A673 (cell line): ENCODE data around the gene FLNC. TPM values are rescaled to one million over a fixed set of nuclear protein-coding genes. Genes with fewer than 3 reads are reported as not detected.
A peak's percentile ranks its signal among the peaks of the same experiment; 100 is the strongest.

Source experiments
- BruUV-seq: library from RNA; stranded (reverse); fragments of 400-500 nt; replicated peaks from 2 replicates; lab custom pipeline; 2021; lab: Mats Ljungman, UMichigan
- CTCF ChIA-PET: fragments of 300-600 bp; sonication (Branson Sonifier 250); formaldehyde crosslinking; loops from one replicate; lab custom pipeline; 2022; ENCODE audit warnings: antibody characterized with exemption; lab: Charles Lee
- POLR2A ChIA-PET: fragments of 300-600 bp; sonication (Branson Sonifier 250); formaldehyde crosslinking; loops from one replicate; lab custom pipeline; 2022; ENCODE audit warnings: antibody characterized with exemption; ENCODE audit not compliant: low non-redundant PET; lab: Charles Lee
- DNase-seq: peaks from one replicate; pipeline ENCODE4 v3.0.0-alpha.2; 2015; ENCODE audit warnings: low spot score
- H3K27ac ChIP-seq: fragments of 200-600 bp; sonication (generic); 2 replicates; pipeline ENCODE4 v1.5.1; 2016; ENCODE audit warnings: mixed run types, low read depth, mild to moderate bottlenecking, mixed read lengths, antibody characterized with exemption, low read length; ENCODE audit not compliant: poor library complexity, severe bottlenecking
- H3K27me3 ChIP-seq: fragments of 200-600 bp; sonication (generic); replicated peaks from 2 replicates; pipeline ENCODE4 v1.6.1; 2017; ENCODE audit warnings: mixed run types, low read depth, mild to moderate bottlenecking, mixed read lengths, antibody characterized with exemption, low read length; ENCODE audit not compliant: insufficient read depth, poor library complexity
- H3K36me3 ChIP-seq: fragments of 200-600 bp; sonication (generic); 2 replicates; pipeline ENCODE4 v1.6.1; 2016; ENCODE audit warnings: mixed run types, mild to moderate bottlenecking, mixed read lengths, antibody characterized with exemption, low read length; ENCODE audit not compliant: insufficient read depth, poor library complexity, severe bottlenecking
- H3K4me1 ChIP-seq: fragments of 200-600 bp; sonication (generic); 2 replicates; pipeline ENCODE4 v1.6.1; 2017; ENCODE audit warnings: mixed run types, mild to moderate bottlenecking, mixed read lengths, antibody characterized with exemption, low read length; ENCODE audit not compliant: insufficient read depth, poor library complexity, severe bottlenecking
- H3K4me3 ChIP-seq: fragments of 200-600 bp; sonication (generic); 2 replicates; pipeline ENCODE4 v1.5.1; 2016; ENCODE audit warnings: low read depth, mixed run types, mild to moderate bottlenecking, mixed read lengths, low read length; ENCODE audit not compliant: poor library complexity, severe bottlenecking
- H3K9me3 ChIP-seq: fragments of 200-600 bp; sonication (generic); 2 replicates; pipeline ENCODE4 v1.6.1; 2016; ENCODE audit warnings: mixed run types, low read depth, mild to moderate bottlenecking, mixed read lengths, antibody characterized with exemption, low read length; ENCODE audit not compliant: poor library complexity, severe bottlenecking
- EZH2 ChIP-seq: fragments of 200-600 bp; sonication (generic); IDR thresholded peaks from 2 replicates; pipeline ENCODE4 v1.6.1; 2017; ENCODE audit warnings: borderline replicate concordance, low read depth, mild to moderate bottlenecking, mixed read lengths, antibody characterized with exemption, low read length; ENCODE audit not compliant: poor library complexity, severe bottlenecking
- intact Hi-C: fragments of 100-400 bp; cut with micrococcal nuclease; formaldehyde crosslinking; loops from one replicate; pipeline ENCODE4 v1.10.0; 2022; ENCODE audit not compliant: unreplicated experiment
- total RNA-seq: library from RNA; stranded (reverse); gene quantifications from 2 replicates; pipeline ENCODE4 v1.2.3, GENCODE V29; 2021
- TF ChIP-seq, protein P1 (sequence below): fragments of 300-800, 200-600 bp; sonication (generic); conservative IDR thresholded peaks from 2 replicates; pipeline ENCODE4 v1.5.1; 2017; ENCODE audit warnings: low read depth, mild to moderate bottlenecking, antibody characterized with exemption, low read length, moderate library complexity, mixed read lengths

Gene FLNC
- total RNA-seq, 1 experiment from 2014 or later = 6.5 TPM

DNA sequence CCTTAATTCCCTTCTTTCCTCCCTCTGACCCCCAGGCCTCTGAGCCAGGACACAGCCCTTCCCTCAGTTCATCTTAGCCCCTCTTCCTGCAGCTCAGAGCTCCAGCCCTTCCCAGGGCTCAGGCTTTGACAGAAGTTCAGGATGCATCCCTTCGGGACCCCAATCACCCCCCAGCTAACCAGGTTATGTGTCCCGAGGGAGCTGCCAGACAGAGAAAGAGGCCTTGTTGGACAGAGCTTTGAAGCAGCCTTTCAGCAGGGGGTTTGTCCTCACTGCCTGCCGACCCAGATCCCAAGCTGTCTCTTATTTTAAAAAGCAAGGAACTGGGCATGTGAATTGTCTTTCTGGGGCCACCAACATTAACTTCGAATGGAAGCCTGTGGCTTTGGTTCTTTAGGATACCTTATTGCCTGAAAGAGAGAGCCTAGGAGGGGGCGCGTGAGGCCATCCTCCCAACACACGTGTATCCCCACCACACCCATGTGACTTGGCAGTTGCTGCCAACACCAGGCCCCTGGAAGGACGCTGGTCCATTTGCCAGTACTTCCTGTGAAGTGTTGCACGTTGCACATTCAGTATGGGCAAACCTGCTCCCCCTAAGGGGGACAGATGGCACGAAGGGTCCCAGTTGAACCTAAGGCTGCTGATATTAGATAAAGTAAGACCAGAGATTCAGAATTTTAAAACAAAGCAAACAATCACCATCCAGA, 37.6 kb upstream of the FLNC start:
- Histone ChIP-seq H3K9me3 (no peaks in the 10 kb centered on the region), H3K27me3 (peaks cover 11% of the 10 kb centered on the region), H3K36me3 (no peaks in the 10 kb centered on the region), H3K27ac (no peak overlapping the region), H3K4me3 (peak overlapping the region; percentile 77), H3K4me1 (no peaks in the 10 kb centered on the region)
- DNase-seq = no peak
- POLR2A ChIA-PET = no interaction called here
- no TSS peak for BruUV-seq
- CTCF ChIA-PET = interaction anchor here (0.7 kb wide), 1 partner anchor 154 kb away, joined by 3 read pairs; no protein-coding TSS in a partner anchor
- no peak for TF ChIP-seq EZH2
- TF ChIP-seq, protein P1, sequence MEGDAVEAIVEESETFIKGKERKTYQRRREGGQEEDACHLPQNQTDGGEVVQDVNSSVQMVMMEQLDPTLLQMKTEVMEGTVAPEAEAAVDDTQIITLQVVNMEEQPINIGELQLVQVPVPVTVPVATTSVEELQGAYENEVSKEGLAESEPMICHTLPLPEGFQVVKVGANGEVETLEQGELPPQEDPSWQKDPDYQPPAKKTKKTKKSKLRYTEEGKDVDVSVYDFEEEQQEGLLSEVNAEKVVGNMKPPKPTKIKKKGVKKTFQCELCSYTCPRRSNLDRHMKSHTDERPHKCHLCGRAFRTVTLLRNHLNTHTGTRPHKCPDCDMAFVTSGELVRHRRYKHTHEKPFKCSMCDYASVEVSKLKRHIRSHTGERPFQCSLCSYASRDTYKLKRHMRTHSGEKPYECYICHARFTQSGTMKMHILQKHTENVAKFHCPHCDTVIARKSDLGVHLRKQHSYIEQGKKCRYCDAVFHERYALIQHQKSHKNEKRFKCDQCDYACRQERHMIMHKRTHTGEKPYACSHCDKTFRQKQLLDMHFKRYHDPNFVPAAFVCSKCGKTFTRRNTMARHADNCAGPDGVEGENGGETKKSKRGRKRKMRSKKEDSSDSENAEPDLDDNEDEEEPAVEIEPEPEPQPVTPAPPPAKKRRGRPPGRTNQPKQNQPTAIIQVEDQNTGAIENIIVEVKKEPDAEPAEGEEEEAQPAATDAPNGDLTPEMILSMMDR = no peak; the same call in 1 of the 2 replicates
- intact Hi-C loops = loop anchor here (10.0 kb wide), 1 partner anchor 92 kb away; no protein-coding TSS in a partner anchor

DNA sequence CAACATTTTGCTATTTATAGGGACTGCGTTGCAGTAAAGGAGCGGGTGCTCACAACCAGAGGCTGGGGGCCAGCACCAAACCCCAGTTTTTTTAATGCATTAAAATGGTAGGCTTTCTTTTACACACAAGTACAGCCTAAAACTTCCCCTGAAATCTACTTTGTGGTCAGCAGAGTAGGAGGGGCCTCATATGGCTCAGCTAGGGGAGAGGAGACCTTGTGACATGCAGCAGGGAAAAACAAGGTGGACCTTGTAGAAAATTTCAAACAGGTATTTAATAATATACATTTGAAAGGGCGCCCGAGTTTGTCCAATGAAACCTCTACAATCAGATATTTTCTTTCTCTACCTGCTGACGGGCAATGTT, 37.0 kb upstream of the FLNC start:
- Histone ChIP-seq H3K27ac (no peak overlapping the region), H3K36me3 (no peaks in the 10 kb centered on the region), H3K27me3 (peaks cover 7% of the 10 kb centered on the region), H3K4me3 (no peak overlapping the region), H3K9me3 (no peaks in the 10 kb centered on the region), H3K4me1 (no peaks in the 10 kb centered on the region)
- ChIA-PET CTCF (no interaction called here), POLR2A (no interaction called here)
- intact Hi-C loops = loop anchor here (10.0 kb wide), 1 partner anchor 92 kb away; no protein-coding TSS in a partner anchor
- no TSS peak for BruUV-seq
- TF ChIP-seq EZH2 = no peak
- TF ChIP-seq, protein P1 = no peak
- no peak for DNase-seq

DNA sequence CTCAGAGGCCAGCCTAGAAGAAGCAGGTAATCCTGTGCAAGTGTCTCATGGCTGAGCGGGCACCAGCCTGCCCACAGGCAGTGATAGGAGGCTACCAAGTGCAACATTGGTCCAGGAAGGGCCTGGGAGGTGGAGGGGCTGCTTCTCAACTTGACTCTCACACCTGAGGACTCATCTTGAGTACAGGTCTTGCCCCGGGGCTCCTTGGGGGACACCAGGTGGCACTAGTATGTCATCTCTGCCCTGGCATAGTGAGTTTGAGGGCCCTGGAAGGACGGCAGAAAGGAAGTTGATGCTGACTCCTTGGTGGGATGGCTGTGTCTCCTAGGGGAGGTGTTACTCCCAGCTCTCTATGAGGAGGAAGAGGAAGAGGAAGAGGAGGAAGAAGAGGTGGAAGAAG, 36.2 kb upstream of the FLNC start:
- ChIA-PET CTCF (interaction anchor here (1.0 kb wide), 1 partner anchor 39 kb away, joined by 3 read pairs; no protein-coding TSS in a partner anchor), POLR2A (no interaction called here)
- TF ChIP-seq, protein P1 = 0 out of 2 replicates have a peak, but pooled peaks have one; percentile 18
- no peak for TF ChIP-seq EZH2
- no peaks in the 10 kb centered on the region for H3K27me3 ChIP-seq
- H3K4me3 ChIP-seq = no peak overlapping the region
- H3K9me3 ChIP-seq = no peaks in the 10 kb centered on the region
- BruUV-seq = no TSS peak
- H3K27ac ChIP-seq = no peak overlapping the region
- no peak for DNase-seq
- no peaks in the 10 kb centered on the region for H3K36me3 ChIP-seq
- H3K4me1 ChIP-seq = no peaks in the 10 kb centered on the region
- intact Hi-C loops = loop anchor here (10.0 kb wide), 1 partner anchor 91 kb away; no protein-coding TSS in a partner anchor
